Prostate gland (tissue), 2 donors: ENCODE results near the gene MACO1.

ENCODE experiments used
- CTCF ChIP-seq, 4 experiments: fragments of 200-600 bp in 2 of 4; fragments of 450-650 bp in 2 of 4; sonication (generic) in 2 of 4; IDR thresholded peaks; 1 replicate in 3 of 4; 2 replicates in 1 of 4; pipeline ENCODE4 v1.5.1; 2016 to 2019; ENCODE audit warnings: antibody characterized with exemption in 4 of 4, mild to moderate bottlenecking in 2 of 4, moderate library complexity in 2 of 4
- POLR2A ChIP-seq: fragments of 450-650 bp; IDR thresholded peaks from one replicate; pipeline ENCODE4 v1.6.1; 2016; ENCODE audit warnings: antibody characterized with exemption, mild to moderate bottlenecking
- POLR2AphosphoS5 ChIP-seq: sonication (generic); formaldehyde crosslinking; IDR thresholded peaks from one replicate; pipeline ENCODE4 v1.6.1; 2017; ENCODE audit warnings: antibody characterized with exemption

- TF ChIP-seq CTCF (IDR thresholded peaks at IDR 0.05) (no peak), POLR2AphosphoS5 (no peak), POLR2A (no peak)
These were observed 117.9 kb downstream of the MACO1 start for GRCh38 chr1:25548601-25549000.
